NCI-H2107 treated with DMSO at 0.1 percent for 48 hours (cell line): ENCODE data around the gene SVEP1.
"Not testable (repeated sequence)": the region's sequence is repeated elsewhere in the genome, so short reads cannot be mapped to it uniquely, and the experiment has no call there.

Experiments
- DNase-seq: peaks from one replicate; lab custom pipeline; 2025; ENCODE audit not compliant: unreplicated experiment; lab: John Stamatoyannopoulos, UW

The SVEP1 gene

DNA sequence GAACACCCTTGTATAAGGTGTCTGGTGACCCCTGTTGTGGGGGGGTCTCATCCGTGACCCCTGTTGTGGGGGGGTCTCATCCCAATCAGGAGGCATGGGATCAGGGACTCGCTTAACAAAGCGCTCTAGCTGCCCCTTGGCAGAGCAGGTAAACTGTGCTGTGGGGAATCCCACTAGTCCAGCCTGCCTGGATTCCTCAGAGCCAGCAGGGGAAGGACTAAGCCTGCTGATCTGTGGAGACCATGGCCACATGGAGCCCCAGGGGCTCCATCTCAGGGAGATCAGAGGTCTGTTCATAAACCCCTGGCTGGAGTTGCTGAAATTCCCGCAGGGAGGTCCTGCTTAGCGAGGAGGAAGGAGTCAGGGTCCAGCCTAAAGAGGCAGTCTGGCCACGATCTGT is 196.1 kb downstream of the SVEP1 start:
- DNase-seq, result no peak

DNA sequence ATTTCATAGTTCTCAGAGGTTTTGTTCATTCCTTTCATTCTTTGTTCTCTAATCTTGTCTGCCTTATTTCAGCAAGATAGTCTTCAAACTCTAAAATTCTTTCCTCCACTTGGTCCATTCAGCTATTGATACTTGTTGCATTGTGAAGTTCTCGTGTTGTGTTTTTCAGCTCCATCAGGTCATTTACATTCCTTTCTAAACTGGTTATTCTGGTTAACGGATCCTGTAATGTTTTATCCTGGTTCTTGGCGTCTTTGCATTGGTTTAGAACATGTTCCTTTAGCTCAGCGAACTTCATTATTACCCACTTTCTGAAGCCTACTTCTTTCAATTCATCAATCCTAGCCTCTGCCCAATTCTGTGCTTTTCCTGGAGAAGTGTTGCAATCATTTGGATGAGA is 196.8 kb downstream of the SVEP1 start:
- DNase-seq, result no peak

DNA sequence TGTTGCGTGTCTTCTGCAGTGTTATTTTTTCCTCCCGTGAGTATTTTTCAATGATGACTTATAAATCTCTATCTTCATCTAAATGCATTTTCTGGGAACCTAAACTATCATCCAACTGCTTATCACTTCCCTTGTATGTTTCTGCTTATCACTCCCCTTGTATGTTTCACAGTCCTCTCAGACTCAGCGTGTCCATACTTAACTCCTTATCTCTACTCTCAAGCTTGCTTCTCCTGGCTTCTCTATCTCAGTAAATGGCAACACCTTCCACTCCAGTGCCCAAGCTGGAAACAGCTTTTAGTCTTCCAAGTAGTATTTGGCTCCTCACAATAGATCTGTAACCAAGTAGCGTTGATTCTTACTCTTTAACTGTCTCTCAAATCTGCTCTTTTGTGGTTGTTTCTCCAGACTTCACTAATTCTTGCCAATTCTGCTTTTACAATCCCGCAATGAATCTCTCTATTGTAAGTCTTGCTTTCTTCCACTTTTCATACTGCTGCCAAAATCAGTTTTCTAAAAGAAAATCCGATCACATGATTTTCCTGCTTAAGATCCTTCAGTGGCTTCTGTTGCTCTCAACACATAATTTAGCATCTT is 208.0 kb downstream of the SVEP1 start:
- no peak for DNase-seq

DNA sequence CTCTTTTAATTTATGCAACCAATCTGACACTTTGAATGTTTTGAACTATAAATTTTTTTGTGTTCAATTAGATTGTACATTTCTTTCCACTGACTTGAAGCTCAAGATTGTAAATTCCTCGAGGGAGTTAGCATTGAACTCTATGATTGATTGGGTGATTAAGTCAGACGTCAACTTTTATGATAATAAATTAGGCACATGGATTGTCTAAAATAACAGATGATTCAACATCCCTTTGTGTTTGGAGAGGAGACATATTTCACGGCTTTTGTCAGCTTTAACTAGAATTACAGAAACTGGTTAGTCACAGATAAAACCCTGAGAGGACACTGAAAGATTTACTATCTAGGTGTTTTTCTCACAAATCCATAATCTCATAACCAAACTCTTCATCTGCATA is 209.2 kb downstream of the SVEP1 start:
- DNase-seq, result no peak

DNA sequence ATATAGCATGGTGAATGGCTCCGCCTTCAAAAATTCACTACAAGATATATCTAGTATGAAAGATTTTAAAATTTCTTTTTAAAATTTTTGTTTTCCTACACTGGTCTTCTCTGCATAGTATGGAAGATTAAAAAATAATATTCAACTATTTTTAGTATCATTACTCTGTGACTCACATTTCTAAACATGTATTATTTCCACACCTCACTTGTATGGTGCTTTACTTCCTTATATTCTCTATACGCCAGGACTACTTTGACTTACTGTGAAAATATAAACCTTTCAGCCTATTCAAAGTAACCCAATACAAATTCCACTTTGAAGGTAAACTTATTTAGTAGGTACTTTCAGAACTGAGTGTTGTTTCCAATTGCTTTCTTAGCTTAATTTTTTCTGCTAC is 215.1 kb downstream of the SVEP1 start:
- DNase-seq, result no peak

DNA sequence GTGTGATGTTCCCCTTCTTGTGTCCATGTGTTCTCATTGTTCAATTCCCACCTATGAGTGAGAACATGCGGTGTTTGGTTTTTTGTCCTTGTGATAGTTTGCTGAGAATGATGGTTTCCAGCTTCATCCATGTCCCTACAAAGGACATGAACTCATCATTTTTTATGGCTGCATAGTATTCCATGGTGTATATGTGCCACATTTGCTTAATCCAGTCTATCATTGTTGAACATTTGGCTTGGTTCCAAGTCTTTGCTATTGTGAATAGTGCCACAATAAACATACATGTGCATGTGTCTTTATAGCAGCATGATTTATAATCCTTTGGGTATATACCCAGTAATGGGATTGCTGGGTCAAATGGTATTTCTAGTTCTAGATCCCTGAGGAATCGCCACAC is 220.5 kb downstream of the SVEP1 start:
- DNase-seq, result not testable (repeated sequence)

DNA sequence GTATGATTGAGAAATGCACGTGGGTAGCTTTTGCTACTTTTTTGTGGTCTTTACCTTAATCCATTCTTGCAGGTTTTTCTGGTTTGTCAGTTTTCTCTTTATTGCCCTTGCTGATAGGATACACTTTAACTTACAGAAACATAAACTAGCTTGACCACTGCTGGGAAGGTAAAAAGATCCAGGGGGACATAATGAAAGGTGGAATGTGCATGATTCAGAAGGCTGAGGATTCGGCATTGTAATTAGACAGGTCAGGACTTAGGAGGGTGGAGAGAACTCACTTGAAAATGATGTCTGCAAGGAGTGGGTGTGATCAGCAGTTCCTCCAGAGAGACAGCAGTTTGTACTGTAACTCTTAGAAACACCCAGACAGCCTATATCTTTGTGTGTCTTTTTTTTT is 222.0 kb downstream of the SVEP1 start:
- DNase-seq, result no peak

DNA sequence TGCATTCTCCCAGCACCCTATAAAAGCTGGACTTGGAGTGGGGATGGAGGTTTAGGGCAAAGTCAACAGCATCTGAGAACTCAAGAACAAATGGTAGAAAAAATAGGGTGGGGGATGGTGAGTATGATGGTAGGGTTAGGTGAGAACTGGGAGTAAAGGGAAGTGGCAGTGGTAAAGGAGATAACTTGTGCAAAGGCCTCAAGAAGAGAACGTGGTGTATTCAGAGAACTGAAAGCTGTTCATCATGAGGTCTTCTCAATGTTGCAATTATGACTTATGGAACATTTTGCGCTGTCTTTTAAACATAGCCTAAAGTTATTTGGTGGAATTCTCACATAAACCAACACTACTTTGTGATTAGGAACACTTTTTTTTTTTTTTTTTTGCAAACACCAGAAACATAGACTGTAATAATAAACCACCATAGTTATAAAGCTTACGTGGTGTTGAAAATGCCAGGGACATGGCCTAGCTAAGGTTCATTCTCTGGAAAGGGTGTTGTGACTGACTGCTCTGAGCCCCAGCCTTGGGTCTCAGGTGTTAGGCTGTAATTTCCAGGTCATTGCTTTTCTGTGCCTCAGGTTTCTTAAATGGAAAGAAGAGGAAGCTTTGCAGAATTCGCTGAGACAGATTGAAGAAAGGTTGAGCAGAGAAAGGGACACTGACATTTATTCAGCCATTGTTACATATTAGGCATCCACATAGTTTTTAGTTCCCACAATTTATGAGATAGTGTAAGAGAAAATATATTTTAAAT is 222.7 kb downstream of the SVEP1 start:
- no peak for DNase-seq

DNA sequence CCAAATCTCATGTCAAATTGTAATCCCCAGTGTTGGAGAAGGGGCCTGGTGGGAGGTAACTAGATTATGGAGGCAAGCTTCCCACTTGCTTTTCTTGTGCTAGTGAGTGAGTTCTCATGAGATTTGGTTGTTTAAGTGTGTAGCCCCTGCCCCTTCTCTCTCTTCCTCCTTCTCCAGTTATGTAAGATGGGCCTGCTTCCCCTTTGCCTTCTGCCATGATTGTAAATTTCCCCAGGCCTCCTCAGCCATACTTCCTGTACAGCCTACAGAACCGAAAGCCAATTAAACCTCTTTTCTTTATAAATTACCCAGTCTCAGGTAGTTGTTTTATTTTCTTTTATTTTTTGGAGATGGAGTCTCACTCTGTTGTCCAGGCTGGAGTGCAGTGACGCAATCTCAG is 223.6 kb downstream of the SVEP1 start:
- DNase-seq, result no peak

DNA sequence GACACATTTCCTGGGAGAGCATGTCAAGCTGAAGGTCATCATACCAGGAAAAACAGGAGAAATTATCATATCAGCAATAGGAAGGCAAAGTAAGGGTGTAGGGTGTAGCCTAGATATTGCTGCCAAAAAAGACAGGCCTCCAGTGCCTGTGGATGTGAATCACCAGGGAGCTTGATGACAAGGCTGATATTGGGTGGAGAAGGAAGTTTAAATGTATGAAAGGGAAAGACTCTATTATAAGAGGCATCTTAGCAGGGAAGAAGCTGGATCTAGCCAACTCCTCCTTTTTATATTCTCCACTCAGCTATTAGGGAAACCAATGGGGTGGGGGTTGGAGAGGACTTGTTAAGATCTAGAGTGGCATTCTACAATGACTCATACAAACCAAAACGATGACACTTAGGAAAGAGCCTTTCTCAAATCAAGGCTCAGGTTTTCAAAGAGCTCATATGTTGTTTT is 228.5 kb downstream of the SVEP1 start:
- DNase-seq, result no peak

DNA sequence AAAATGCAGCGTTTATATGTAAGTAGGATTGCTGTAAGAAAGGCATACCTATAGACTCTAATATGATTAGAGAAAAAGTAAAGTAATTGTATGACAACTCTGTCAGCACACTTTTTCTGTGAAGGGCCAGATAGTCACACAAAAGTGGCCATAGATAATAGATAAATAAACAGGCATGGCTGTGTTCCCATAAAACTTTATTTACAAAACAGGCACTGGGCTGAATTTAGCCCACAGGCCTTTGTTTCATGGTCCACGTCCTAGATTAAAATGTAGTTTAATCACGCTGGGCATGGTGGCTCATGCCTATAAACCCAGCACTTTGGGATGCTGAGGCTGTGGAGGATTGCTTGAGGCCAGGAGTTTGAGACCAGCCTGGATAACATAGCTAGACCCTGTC is 233.2 kb downstream of the SVEP1 start:
- DNase-seq, result no peak

DNA sequence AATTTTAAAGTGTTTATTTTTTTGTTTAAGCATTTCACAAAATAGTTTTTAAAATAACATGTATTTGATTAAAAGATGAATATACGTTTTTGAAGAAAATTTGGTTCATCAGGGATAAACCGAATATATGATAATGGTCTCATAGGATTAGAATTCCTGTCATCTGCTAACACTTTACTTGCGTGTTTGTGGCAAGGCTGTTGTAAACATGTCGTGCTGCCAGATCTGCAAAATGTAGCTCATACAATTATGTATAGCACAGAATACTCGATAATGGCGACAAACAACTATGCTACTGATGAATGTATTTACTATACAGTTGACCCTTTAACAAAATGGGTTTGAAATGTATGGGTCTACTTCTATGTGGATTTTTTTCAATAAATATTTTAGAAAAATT is 234.7 kb downstream of the SVEP1 start:
- DNase-seq, result no peak

DNA sequence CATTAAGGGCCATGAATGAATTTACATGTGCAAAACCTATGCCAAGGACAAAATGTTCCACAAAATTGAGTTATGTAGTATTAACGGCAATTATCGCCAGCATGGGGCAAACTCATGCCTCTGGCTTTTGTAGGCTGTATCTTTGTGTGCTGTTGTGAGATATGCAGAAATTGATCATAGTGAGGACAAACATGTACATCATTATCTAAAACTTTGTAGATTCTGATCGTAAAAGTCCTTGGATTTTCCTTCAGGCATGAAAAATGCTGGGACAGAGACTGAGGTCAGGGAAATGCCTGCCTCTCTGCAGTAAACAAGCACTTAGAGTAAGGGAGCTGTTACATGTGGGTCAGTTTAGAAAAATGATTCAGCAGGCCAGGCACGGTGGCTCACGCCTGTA is 236.0 kb downstream of the SVEP1 start:
- no peak for DNase-seq

DNA sequence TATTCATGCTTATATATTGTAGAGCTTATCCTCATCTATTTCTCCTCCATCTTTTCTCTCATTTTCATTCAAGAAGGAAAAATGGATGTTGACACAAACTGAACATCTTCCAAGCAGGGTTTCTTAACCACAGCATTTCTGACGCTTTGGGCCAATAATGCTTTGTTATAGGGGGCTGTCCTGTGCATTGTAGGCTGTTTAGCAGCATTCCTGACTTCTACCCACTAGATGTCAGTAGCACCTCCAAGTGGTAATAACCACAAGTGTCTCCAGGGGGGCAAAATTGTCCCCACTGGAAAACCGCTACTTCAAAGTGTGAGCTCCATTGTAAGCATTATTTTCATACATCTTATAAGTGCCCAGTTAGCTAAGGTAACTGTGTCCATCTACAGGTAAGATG is 239.2 kb downstream of the SVEP1 start:
- DNase-seq, result no peak

DNA sequence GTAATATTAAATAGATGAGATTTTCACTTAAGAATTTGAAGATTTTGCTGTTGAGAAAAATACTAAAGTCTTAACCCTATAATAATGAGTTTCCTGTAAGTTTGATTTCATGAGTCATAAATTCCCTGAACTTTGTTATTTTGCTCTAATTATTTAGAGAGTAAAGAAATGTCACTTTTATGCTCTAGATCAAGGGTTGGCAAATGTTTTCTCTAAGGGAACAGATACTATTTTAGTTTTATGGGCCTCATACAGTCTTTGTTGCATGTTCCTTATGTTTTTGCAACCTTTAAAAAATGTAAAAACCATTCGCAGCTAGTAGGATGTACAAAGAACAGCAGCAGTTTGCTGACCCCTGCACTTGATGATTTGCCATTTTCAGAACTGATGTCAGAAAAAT is 241.4 kb downstream of the SVEP1 start:
- DNase-seq, result no peak

DNA sequence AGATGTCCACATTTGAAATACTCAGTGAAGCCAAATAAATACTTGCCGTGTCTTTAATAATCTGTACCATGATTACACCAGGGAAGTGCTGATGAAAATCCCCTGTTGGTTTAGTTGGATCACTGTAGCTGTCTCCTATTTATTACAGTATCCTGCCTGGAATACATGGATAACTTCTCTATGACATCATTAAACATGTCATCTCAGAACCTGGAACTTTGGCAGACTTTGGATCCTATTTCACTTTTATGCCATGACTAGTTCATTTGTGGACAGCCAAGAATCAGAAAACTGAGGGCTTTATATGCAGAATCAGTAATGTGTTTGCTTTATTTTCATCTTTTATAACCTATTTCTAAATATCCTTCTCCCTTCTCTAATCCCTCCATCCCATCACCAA is 241.8 kb downstream of the SVEP1 start, which contains the start of gene TXNDC8:
TXNDC8 (minus strand) TSS at position 137 of the 400 bp plus-strand sequence.
- DNase-seq, result no peak

DNA sequence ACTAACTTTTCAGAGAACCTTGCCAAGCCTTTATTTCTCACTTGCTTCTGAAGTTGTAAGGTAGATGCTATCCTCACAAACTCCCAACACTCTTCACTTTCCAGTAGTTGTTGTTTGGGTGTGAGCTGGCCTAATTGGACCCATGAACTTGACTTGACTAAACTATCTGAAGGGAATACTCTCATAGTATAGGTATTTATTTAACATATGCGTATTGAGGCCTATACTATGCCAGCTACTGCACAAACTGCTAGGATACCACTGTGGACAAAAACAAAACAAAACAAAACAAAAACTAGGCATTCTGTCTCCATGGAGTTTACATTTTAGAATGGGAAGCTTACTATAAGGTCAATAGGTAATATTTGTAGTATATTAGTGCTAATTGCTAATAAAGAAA is 243.2 kb downstream of the SVEP1 start:
- DNase-seq, result no peak

DNA sequence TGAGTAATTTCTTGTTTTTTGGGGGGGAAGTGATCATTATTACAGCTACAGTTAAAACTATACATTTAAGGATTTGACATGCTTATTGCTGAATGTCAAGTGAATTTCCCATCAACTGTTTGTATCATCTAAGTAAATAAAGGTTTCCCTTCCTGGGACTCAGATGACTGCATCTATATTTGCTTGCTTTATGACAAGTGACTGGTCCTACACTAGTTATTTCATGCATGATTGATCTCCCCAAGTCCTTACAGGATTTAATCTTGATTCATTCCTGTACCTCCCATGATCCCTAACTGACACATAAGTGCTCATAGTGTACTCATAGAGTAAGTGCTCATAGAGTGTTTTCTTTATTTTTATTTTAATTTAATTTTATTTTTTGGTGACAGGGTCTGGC is 244.7 kb downstream of the SVEP1 start:
- DNase-seq, result no peak

DNA sequence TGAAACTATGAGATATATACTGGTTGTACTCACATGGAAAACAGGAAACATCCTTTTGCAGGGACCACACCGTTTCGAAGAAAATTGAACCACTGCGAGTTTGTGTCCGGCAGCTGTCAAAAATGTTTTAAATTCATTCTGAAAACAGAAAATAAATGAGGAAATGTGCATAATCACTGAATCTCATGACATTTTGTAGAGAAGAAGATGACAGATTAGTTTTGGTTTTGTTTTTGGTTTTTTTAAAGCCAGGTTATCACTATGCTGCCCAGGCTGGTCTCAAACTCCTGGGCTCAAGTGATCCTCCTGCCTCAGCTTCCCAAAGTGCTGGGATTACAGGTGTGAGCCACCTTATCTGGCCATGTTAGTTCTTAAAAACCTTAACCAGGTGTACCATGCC is 245.4 kb downstream of the SVEP1 start:
- no peak for DNase-seq

DNA sequence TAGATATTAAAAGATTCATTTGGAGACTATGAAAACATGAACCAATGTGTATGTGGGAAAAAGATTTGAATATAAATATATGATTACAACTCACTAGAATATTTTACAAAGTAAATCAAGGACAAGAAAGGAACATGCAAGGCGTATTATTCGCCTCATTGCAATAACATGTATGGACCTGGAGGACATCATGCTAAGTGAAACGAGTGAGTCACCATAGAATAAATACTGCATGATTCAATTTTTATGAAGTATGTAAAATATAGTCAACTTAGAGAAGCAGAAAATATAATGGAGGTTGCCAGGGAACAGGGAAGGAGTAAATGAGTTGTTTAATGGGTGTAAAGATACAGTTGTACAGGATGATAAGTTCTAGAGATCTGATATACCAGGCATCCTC is 246.8 kb downstream of the SVEP1 start:
- no peak for DNase-seq

DNA sequence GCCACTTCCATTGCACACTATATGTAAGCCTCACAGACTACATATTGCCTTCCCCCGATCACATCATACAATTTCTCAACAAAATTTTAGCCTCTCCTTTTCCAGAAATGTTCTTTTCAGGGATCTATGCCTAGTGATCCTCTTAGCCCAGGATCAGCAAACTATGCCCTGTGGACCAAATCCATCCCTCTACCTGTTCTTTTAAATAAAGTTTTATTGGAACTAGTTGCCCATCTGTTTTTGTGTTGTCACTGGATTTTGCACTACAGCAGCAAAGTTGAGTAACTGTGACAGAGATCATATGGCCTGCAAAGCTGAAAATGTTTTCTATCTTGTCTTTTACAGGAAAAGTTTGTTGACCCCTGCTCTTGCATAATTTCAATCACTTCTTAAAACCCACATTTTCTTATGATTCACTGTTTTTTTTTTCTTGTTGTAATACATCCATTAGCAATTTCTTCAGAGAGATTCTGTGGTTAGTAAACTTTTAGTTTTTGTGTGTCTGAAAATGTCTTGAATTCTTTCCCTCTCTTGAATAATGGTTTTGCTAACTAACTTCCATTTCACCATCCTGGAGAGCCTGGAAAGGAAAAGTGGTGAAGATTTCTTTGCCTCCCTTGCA is 248.9 kb downstream of the SVEP1 start:
- DNase-seq, result no peak

DNA sequence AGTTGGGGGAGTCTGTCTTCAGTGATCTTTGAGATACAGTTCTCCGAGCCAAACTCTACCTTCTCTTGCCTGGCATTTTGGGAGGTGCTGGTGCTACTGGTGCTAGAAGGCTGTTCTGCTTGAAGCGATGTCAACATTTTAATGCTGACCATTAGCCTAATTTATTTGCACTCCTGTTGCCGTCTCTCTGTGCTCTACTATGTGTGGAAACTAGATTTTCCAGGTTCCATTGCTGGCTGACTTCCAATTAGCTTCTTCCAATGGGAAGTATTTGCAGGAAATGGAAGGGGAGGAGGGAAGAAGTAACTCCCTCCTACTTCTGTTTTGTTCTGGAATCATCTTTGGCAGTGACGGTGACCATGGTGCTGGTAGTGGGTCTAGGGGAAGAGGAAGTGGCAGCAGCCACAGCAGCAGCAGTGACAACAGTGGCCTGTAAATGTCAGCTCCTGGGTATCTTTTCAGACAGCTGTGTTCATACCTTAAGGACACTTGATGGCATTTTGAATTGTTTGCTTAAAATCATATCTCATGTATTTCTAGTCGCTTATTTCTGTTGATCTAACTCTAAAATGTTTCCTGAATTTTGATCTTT is 249.8 kb downstream of the SVEP1 start:
- DNase-seq, result no peak
